Stomach smooth muscle (tissue), 2 donors: ENCODE data around the gene GRID1.
"Not testable (repeated sequence)": the region's sequence is repeated elsewhere in the genome, so short reads cannot be mapped to it uniquely, and the experiment has no call there.

Source experiments
- H3K27ac ChIP-seq: one replicate; pipeline ENCODE4 v1.7.0; 2013; ENCODE audit warnings: mild to moderate bottlenecking, low read length, inconsistent platforms
- H3K27me3 ChIP-seq, 2 donors: one replicate each; pipeline ENCODE4 v1.7.0; 2013; ENCODE audit warnings: low read length in 2 of 2; ENCODE audit not compliant: insufficient read depth in 2 of 2, control insufficient read depth in 1 of 2
- H3K36me3 ChIP-seq, 2 donors: one replicate each; pipeline ENCODE4 v1.7.0; 2013; ENCODE audit warnings: low read length in 2 of 2; ENCODE audit not compliant: control insufficient read depth in 2 of 2, insufficient read depth in 2 of 2
- H3K4me1 ChIP-seq: one replicate; pipeline ENCODE4 v1.7.0; 2013; ENCODE audit warnings: low read length; ENCODE audit not compliant: control insufficient read depth, insufficient read depth
- H3K4me3 ChIP-seq, 2 donors: one replicate each; pipeline ENCODE4 v1.7.0; 2013; ENCODE audit warnings: low read length in 2 of 2
- H3K9ac ChIP-seq, 2 donors: one replicate each; pipeline ENCODE4 v1.7.0; 2013; ENCODE audit warnings: low read length in 2 of 2, mild to moderate bottlenecking in 1 of 2
- H3K9me3 ChIP-seq, 2 donors: one replicate each; pipeline ENCODE4 v1.7.0; 2013; ENCODE audit warnings: low read length in 2 of 2; ENCODE audit not compliant: control insufficient read depth in 2 of 2
- donor health status: healthy.
- donor health status: Pancreatic carcinoma.

Gene GRID1

GRCh38 chr10:86113044-86113443, 253.6 kb downstream of the GRID1 start:
- Histone ChIP-seq H3K27ac (no peak overlapping the region), H3K27me3 (no peaks in the 10 kb centered on the region), H3K9ac (no peak overlapping the region), H3K9me3 (no peaks in the 10 kb centered on the region), H3K36me3 (no peaks in the 10 kb centered on the region), H3K4me3 (no peak overlapping the region), H3K4me1 (no peaks in the 10 kb centered on the region)

DNA sequence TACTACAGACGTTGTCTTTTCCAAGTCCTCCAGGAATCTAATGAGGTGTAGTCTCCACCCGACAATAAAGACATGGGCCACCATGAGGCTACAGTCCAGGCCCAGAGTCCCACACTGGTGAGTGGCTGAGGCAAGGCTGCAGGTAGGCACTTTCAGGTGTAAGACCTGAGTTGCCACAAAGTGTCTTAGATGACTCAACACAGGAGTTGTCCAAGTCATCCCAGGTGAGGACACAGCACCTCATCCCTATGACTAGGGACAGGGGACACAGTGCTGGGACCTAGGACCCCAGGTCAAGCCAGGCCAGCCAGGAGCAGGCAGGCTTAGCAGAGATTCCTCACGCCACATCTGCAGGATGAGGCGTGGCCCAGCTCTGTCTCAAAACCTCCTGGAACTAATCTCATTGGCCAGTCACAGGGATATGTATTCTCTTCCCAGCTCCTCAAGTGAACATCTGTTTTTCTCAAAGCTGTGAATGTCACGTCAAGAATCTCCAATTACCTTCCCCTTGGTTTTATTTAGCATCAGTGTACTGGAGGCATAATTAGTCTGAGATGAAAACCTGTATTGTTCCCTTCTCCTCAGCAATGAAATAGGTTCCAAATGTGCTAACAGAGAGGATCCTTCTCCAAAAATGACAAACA, 254.6 kb downstream of the GRID1 start:
- Histone ChIP-seq H3K27me3 (no peaks in the 10 kb centered on the region), H3K27ac (no peak overlapping the region), H3K9ac (no peak overlapping the region), H3K4me3 (no peak overlapping the region), H3K36me3 (no peaks in the 10 kb centered on the region), H3K4me1 (no peaks in the 10 kb centered on the region), H3K9me3 (no peaks in the 10 kb centered on the region)

DNA sequence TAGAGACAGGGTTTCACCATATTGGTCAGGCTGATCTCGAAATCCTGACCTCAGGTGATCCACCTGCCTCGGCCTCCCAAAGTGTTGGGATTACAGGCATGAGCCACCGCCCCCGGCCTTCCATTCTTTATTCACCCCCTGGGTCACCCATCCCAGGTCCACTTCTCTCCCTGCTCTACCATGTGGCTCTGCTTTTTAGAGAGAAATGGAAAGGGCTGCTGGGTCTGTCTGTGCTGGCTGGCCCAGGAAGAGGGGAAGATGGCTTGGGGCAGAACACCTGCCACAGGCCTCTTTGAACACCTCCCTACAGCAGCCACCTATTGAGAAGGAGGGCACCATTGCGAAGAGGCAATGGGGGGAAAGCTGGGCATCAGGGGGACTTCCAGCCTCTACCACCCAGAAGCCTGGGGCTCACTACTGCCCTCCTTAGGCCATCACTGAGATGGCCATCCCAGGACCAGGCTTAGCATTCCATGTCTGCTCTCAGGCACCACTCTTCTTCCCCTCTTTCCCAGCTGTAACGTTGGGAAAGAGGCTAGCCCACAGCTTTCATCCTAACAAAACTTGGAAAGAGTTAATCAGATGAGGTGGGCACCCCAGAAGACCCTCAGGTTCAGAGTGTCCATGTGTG, 256.3 kb downstream of the GRID1 start:
- no peaks in the 10 kb centered on the region for H3K36me3 ChIP-seq
- H3K9me3 ChIP-seq = no peaks in the 10 kb centered on the region
- H3K9ac ChIP-seq = no peak overlapping the region
- H3K4me1 ChIP-seq = no peaks in the 10 kb centered on the region
- no peak overlapping the region for H3K27ac ChIP-seq
- no peak overlapping the region for H3K4me3 ChIP-seq
- H3K27me3 ChIP-seq = no peaks in the 10 kb centered on the region

GRCh38 chr10:86109421-86109820, 257.2 kb downstream of the GRID1 start:
- H3K9me3 ChIP-seq = no peaks in the 10 kb centered on the region
- no peaks in the 10 kb centered on the region for H3K27me3 ChIP-seq
- H3K36me3 ChIP-seq = no peaks in the 10 kb centered on the region
- H3K9ac ChIP-seq = no peak overlapping the region
- no peak overlapping the region for H3K27ac ChIP-seq
- no peaks in the 10 kb centered on the region for H3K4me1 ChIP-seq
- no peak overlapping the region for H3K4me3 ChIP-seq

DNA sequence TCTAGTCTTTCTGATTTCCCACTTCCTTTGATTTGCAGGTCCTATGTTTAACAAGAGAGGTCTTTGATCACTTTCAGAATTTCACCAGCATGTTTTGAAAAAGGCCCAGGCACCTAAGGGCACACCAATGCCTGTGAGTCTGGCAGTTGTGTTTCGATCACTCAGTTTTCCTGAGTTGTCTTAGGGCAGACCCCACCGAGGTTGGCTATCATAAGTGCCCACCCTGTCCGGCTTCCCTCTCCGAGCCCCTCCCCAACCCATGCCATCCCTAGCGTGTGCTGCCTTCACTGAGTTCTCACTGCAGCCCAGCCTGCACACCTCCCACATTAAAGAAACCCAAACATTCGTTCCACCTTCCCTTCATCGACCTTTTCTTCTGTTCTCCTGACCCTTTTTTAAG, 257.9 kb downstream of the GRID1 start:
- no peaks in the 10 kb centered on the region for H3K36me3 ChIP-seq
- no peaks in the 10 kb centered on the region for H3K27me3 ChIP-seq
- no peaks in the 10 kb centered on the region for H3K4me1 ChIP-seq
- H3K27ac ChIP-seq = no peak overlapping the region
- no peak overlapping the region for H3K4me3 ChIP-seq
- no peak overlapping the region for H3K9ac ChIP-seq
- no peaks in the 10 kb centered on the region for H3K9me3 ChIP-seq

DNA sequence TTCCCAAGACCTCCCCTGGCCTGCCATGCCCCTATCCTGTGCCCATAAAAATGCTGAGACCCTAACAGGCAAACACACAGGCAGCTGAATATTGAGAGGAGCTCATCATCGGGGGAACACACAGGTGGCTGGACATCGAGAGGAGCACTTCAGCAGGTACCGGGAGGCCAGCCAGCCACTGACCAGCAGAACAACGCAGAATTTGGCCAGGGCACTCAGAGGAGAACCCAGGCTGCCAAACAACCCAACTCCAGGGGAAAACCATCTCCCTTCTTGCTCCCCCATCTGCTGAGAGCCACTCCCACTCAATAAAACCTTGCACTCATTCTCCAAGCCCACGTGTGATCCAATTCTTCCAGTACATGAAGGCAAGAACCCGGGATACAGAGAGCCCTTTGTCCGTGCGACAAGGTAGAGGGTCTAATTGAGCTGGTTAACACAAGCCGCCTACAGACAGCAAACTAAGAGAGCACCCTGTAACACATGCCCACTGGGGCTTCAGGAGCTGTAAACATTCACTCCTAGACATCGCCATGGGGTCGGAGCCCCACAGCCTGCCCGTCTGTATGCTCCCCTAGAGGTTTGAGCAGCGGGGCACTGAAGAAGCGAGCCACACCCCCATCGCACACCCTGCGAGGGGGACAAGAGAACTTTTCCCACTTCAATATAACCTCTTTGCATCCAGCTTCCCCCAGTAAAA, 258.8 kb downstream of the GRID1 start:
- H3K9ac ChIP-seq, H3K9me3 ChIP-seq, H3K27me3 ChIP-seq, H3K27ac ChIP-seq, H3K4me1 ChIP-seq, H3K4me3 ChIP-seq, H3K36me3 ChIP-seq: not testable (repeated sequence)

GRCh38 chr10:86107131-86107530, 259.5 kb downstream of the GRID1 start:
- no peaks in the 10 kb centered on the region for H3K27me3 ChIP-seq
- H3K9ac ChIP-seq = no peak overlapping the region
- H3K4me1 ChIP-seq = peaks cover 4% of the 10 kb centered on the region
- no peaks in the 10 kb centered on the region for H3K9me3 ChIP-seq
- H3K36me3 ChIP-seq = no peaks in the 10 kb centered on the region
- H3K27ac ChIP-seq = no peak overlapping the region
- no peak overlapping the region for H3K4me3 ChIP-seq

DNA sequence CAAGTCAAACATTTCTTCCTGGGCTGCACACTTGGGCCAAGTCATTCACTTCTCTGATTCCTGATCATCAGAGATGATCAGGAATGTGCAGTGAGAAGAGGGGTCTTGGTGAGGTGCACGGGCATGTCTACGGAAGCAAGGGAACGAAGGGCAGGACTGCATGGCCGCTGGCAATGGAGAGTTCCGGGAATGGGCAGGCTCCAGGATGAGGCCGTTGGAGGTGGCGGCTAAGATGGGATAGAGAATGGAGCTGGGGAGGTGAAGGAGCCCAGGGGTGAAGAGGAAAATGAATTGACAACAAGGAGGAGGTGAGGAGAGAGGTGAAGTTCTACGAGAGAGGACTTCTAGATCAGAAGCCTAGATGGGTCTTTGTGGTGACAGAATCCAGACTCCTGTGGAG, 260.0 kb downstream of the GRID1 start:
- no peaks in the 10 kb centered on the region for H3K36me3 ChIP-seq
- H3K4me3 ChIP-seq = no peak overlapping the region
- peaks cover 5% of the 10 kb centered on the region for H3K4me1 ChIP-seq
- H3K27ac ChIP-seq = no peak overlapping the region
- no peaks in the 10 kb centered on the region for H3K27me3 ChIP-seq
- no peaks in the 10 kb centered on the region for H3K9me3 ChIP-seq
- no peak overlapping the region for H3K9ac ChIP-seq

GRCh38 chr10:86105640-86106039, 261.0 kb downstream of the GRID1 start:
- no peaks in the 10 kb centered on the region for H3K27me3 ChIP-seq
- no peaks in the 10 kb centered on the region for H3K9me3 ChIP-seq
- H3K9ac ChIP-seq = no peak overlapping the region
- no peaks in the 10 kb centered on the region for H3K36me3 ChIP-seq
- H3K4me1 ChIP-seq = peaks cover 5% of the 10 kb centered on the region
- H3K27ac ChIP-seq = no peak overlapping the region
- H3K4me3 ChIP-seq = no peak overlapping the region

- no peak overlapping the region for H3K4me3 ChIP-seq
- peaks cover 5% of the 10 kb centered on the region for H3K4me1 ChIP-seq
- H3K9ac ChIP-seq = no peak overlapping the region
- no peak overlapping the region for H3K27ac ChIP-seq
- no peaks in the 10 kb centered on the region for H3K36me3 ChIP-seq
- H3K9me3 ChIP-seq = no peaks in the 10 kb centered on the region
- H3K27me3 ChIP-seq = no peaks in the 10 kb centered on the region
Observed at GRCh38 chr10:86105181-86105580, 261.4 kb downstream of the GRID1 start.

DNA sequence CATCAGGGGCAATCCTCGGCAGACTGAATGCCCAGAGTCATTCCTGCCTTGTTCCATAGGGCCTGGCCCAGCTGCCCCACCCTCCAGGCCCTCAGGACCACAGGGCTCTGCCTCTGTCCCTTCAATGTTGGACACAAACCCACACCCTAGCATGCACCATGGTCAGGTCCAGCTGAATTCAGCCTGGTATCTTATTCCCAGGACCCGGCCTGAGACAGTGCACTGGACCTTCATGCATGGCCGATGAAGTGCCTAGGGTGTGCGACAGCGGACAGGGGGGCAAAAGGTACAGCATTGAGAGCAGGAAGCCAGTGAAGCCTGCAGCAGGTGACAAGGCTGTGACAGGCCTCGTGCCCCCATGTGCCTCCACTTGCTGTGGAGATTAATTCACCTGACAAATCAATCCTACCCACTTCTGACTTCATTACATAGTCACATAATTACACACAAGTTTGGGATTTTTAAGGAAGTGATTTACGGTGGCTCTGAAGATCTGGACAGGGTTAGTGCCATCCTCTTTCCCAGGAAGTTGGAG, 261.9 kb downstream of the GRID1 start:
- H3K9ac ChIP-seq = no peak overlapping the region
- no peak overlapping the region for H3K27ac ChIP-seq
- no peaks in the 10 kb centered on the region for H3K36me3 ChIP-seq
- H3K27me3 ChIP-seq = no peaks in the 10 kb centered on the region
- no peak overlapping the region for H3K4me3 ChIP-seq
- no peaks in the 10 kb centered on the region for H3K9me3 ChIP-seq
- H3K4me1 ChIP-seq = peaks cover 5% of the 10 kb centered on the region
